Hematopoietic multipotent progenitor cell treated with erythropoietin and hydrocortisone succinate and interleukin-3 and kit ligand, for 4 days (in vitro differentiated cells): ENCODE data around the gene EIF3J.
"Not testable (repeated sequence)": the region's sequence is repeated elsewhere in the genome, so short reads cannot be mapped to it uniquely, and the experiment has no call there.

Source experiments
- DNase-seq: peaks from one replicate; pipeline ENCODE4 v3.0.0-alpha.2; 2015

EIF3J gene

GRCh38 chr15:44544745-44545144 is 7.8 kb downstream of the EIF3J start:
- not testable (repeated sequence) for DNase-seq

- DNase-seq, result peak; percentile 52
Observed at GRCh38 chr15:44545913-44546802, 9.2 kb downstream of the EIF3J start.

- DNase-seq, result not testable (repeated sequence)
Observed at GRCh38 chr15:44549152-44549551, 12.2 kb downstream of the EIF3J start.

- peak; percentile 83 for DNase-seq
Observed at GRCh38 chr15:44550256-44550655, 13.3 kb downstream of the EIF3J start.

GRCh38 chr15:44550734-44551133 is 13.8 kb downstream of the EIF3J start:
- DNase-seq, result no peak

- DNase-seq, result peak; percentile 49
Observed at GRCh38 chr15:44554934-44555723, 18.2 kb downstream of the EIF3J start.

- DNase-seq, result not testable (repeated sequence)
Observed at GRCh38 chr15:44560926-44561325, 24.0 kb downstream of the EIF3J start.

- DNase-seq, result no peak
Observed at GRCh38 chr15:44565387-44566154, 28.6 kb downstream of the EIF3J start.

GRCh38 chr15:44566155-44566540 is 29.2 kb downstream of the EIF3J start:
- no peak for DNase-seq

GRCh38 chr15:44568338-44568737 is 31.4 kb downstream of the EIF3J start:
- DNase-seq, result no peak

- DNase-seq, result no peak
Observed at GRCh38 chr15:44569316-44569715, 32.4 kb downstream of the EIF3J start.

- peak; percentile 66 for DNase-seq
Observed at GRCh38 chr15:44570361-44570760, 33.4 kb downstream of the EIF3J start.

GRCh38 chr15:44573386-44573785 is 36.4 kb downstream of the EIF3J start:
- DNase-seq, result no peak

GRCh38 chr15:44574734-44575133 is 37.8 kb downstream of the EIF3J start:
- DNase-seq, result no peak

GRCh38 chr15:44580105-44580504 is 43.2 kb downstream of the EIF3J start:
- DNase-seq, result no peak

- DNase-seq, result peak; percentile 78
Observed at GRCh38 chr15:44584162-44584749, 47.3 kb downstream of the EIF3J start.

- no peak for DNase-seq
Observed at GRCh38 chr15:44585633-44586032, 48.7 kb downstream of the EIF3J start.

GRCh38 chr15:44588541-44588940 is 51.6 kb downstream of the EIF3J start:
- no peak for DNase-seq

GRCh38 chr15:44591326-44591725 is 54.4 kb downstream of the EIF3J start:
- DNase-seq, result no peak

GRCh38 chr15:44593042-44593736 is 56.2 kb downstream of the EIF3J start:
- peak; percentile 64 for DNase-seq

GRCh38 chr15:44595246-44595645 is 58.3 kb downstream of the EIF3J start:
- no peak for DNase-seq
